Breast epithelium (tissue), 3 donors: ENCODE measurements around the gene MLLT6.

Experiments
- POLR2AphosphoS5 ChIP-seq, 3 donors: sonication (generic); formaldehyde crosslinking; IDR thresholded peaks; one replicate each; pipeline ENCODE4 v1.6.1; 2017; ENCODE audit warnings: antibody characterized with exemption in 3 of 3
- TF ChIP-seq, protein P1 (sequence below), 3 donors: fragments of 450-650 bp; IDR thresholded peaks; one replicate each; pipeline ENCODE4 v1.5.1; 2016 to 2017; ENCODE audit warnings: antibody characterized with exemption in 3 of 3, mild to moderate bottlenecking in 3 of 3, moderate library complexity in 3 of 3

DNA sequence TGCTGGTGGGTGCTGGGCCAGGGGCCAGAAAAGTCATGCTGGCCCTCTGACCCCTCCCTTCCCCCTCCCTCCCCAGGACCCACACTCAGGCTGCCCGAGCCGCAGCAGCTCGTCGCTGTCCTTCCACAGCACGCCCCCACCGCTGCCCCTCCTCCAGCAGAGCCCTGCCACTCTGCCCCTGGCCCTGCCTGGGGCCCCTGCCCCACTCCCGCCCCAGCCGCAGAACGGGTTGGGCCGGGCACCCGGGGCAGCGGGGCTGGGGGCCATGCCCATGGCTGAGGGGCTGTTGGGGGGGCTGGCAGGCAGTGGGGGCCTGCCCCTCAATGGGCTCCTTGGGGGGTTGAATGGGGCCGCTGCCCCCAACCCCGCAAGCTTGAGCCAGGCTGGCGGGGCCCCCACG, 16.7 kb downstream of the MLLT6 start:
- TF ChIP-seq, protein P1, sequence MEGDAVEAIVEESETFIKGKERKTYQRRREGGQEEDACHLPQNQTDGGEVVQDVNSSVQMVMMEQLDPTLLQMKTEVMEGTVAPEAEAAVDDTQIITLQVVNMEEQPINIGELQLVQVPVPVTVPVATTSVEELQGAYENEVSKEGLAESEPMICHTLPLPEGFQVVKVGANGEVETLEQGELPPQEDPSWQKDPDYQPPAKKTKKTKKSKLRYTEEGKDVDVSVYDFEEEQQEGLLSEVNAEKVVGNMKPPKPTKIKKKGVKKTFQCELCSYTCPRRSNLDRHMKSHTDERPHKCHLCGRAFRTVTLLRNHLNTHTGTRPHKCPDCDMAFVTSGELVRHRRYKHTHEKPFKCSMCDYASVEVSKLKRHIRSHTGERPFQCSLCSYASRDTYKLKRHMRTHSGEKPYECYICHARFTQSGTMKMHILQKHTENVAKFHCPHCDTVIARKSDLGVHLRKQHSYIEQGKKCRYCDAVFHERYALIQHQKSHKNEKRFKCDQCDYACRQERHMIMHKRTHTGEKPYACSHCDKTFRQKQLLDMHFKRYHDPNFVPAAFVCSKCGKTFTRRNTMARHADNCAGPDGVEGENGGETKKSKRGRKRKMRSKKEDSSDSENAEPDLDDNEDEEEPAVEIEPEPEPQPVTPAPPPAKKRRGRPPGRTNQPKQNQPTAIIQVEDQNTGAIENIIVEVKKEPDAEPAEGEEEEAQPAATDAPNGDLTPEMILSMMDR (IDR thresholded peaks at IDR 0.05): no peak
- no peak for TF ChIP-seq POLR2AphosphoS5 (IDR thresholded peaks at IDR 0.05)
